ENCODE results near the gene CNN2.
"Not testable (repeated sequence)": the region's sequence is repeated elsewhere in the genome, so short reads cannot be mapped to it uniquely, and the experiment has no call there.

The CNN2 gene

GRCh38 chr19:1012334-1012733 lies 14.1 kb upstream of the CNN2 start:
- DNase-seq: no peak

GRCh38 chr19:1013218-1013617 lies 13.2 kb upstream of the CNN2 start:
- no peak for DNase-seq

GRCh38 chr19:1014161-1015060 lies 12.0 kb upstream of the CNN2 start:
- no peak for DNase-seq

GRCh38 chr19:1015061-1015781 lies 11.2 kb upstream of the CNN2 start:
- no peak for DNase-seq

GRCh38 chr19:1015782-1016646 lies 10.4 kb upstream of the CNN2 start:
- no peak for DNase-seq

- DNase-seq: no peak
These were observed 9.7 kb upstream of the CNN2 start for GRCh38 chr19:1016647-1017114.

- DNase-seq: no peak
These were observed 9.1 kb upstream of the CNN2 start for GRCh38 chr19:1017115-1017905.

GRCh38 chr19:1017906-1018305 lies 8.5 kb upstream of the CNN2 start:
- no peak for DNase-seq

- DNase-seq: no peak
These were observed 8.0 kb upstream of the CNN2 start for GRCh38 chr19:1018393-1018792.

GRCh38 chr19:1018932-1019615 lies 7.3 kb upstream of the CNN2 start:
- no peak for DNase-seq

- DNase-seq: no peak
These were observed 6.8 kb upstream of the CNN2 start for GRCh38 chr19:1019616-1019961.

- no peak for DNase-seq
These were observed 6.2 kb upstream of the CNN2 start for GRCh38 chr19:1019980-1020867.

GRCh38 chr19:1020868-1021425 lies 5.5 kb upstream of the CNN2 start, which contains the start of gene TMEM259:
Gene TMEM259, minus strand, starts transcription at chr19:1021123. Its CDS starts 127 bp downstream, at chr19:1020996.
- DNase-seq: peak; percentile 98

GRCh38 chr19:1023883-1024188 lies 2.6 kb upstream of the CNN2 start:
- not testable (repeated sequence) for DNase-seq

- not testable (repeated sequence) for DNase-seq
These were observed 1.3 kb upstream of the CNN2 start for GRCh38 chr19:1025080-1025479.

GRCh38 chr19:1026783-1027649 lies 608 bp downstream of the CNN2 start:
- DNase-seq: peak; percentile 27

GRCh38 chr19:1027650-1028061 lies 1.2 kb downstream of the CNN2 start:
- DNase-seq: no peak

GRCh38 chr19:1028062-1028926 lies 1.9 kb downstream of the CNN2 start:
- DNase-seq: peak; percentile 70
